ENCODE results near the gene FIP1L1. TPM values are rescaled to one million over a fixed set of nuclear protein-coding genes. Genes with fewer than 3 reads are reported as not detected.

The FIP1L1 gene
- total and polyA plus RNA-seq, 9 of the 15 experiments (the other 6 are each of a cell fraction or from before 2014, with no cell fraction given), result 34.6 to 137 (median 72.0) TPM

DNA sequence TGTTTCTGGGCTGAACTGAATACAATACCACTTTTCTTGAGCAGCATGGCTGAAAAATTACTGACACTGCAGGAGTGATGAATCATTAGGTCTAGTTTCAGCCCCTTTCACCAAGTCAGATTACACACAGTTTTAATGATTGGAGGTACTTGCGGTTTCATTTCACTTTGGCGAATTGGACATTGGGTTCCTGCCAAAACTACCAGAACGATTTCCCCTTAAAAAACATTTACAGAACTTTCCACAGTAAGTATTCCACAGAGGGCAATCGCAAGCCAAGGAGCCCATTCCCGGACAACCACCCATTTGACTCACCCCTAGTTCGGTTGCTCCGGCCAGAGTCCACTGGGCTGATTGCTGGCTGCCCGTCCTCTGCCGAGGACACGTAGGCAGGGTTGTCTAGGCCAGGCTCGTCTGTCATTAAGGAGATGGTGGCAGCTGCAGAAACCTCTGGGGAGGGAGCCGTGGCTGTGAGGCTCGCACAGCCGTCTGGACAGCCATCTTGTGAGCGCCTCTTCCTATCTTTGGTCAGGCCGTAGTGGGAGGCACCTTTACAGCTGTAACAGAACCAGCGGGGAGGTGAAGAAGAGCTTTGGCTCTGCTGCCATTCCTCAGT, 130.3 kb downstream of the FIP1L1 start (continued):
- 0 out of 2 replicates have a peak, but pooled peaks have one; percentile 9 for TF ChIP-seq MGA (IDR thresholded peaks at IDR 0.05)
- peak; percentile 49; the same call in 1 of the 2 replicates for TF ChIP-seq BRD4 (IDR thresholded peaks at IDR 0.05)
- TF ChIP-seq, protein P1, sequence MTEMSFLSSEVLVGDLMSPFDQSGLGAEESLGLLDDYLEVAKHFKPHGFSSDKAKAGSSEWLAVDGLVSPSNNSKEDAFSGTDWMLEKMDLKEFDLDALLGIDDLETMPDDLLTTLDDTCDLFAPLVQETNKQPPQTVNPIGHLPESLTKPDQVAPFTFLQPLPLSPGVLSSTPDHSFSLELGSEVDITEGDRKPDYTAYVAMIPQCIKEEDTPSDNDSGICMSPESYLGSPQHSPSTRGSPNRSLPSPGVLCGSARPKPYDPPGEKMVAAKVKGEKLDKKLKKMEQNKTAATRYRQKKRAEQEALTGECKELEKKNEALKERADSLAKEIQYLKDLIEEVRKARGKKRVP (CRISPR knock-in tag; IDR thresholded peaks at IDR 0.05), result peak; percentile 33; the same call in 1 of the 2 replicates
- TF ChIP-seq RREB1 (CRISPR knock-in tag; IDR thresholded peaks at IDR 0.05), result 0 out of 2 replicates have a peak, but pooled peaks have one; percentile 57
- no peak for TF ChIP-seq KHSRP (IDR thresholded peaks at IDR 0.05)
- TF ChIP-seq ZNF175 (CRISPR knock-in tag; IDR thresholded peaks at IDR 0.05; ENCODE audit: low read depth), result 0 out of 2 replicates have a peak, but pooled peaks have one; percentile 37
- TF ChIP-seq U2AF1 (optimal IDR thresholded peaks at IDR 0.05; ENCODE audit: low read depth, low read length), result no peak

Data from K562 (cell line).